Left renal pelvis (tissue), 4 donors: ENCODE measurements around the gene ENPP7. TPM values are rescaled to one million over a fixed set of nuclear protein-coding genes. Genes with fewer than 3 reads are reported as not detected.

Experiments
- DNase-seq, 4 donors: peaks; one replicate each; pipeline ENCODE4 v3.0.0-alpha.2; 2013; ENCODE audit warnings: low read depth in 4 of 4, low spot score in 3 of 4
- polyA plus RNA-seq, 4 donors: library from polyadenylated mRNA; unstranded; fragments of 120-200 nt; gene quantifications; one replicate each; pipeline ENCODE4 v1.2.1, GENCODE V29; 2013; ENCODE audit not compliant: insufficient read length in 4 of 4

The ENPP7 gene
- polyA plus RNA-seq, 4 donors, result 0.07 to 6.8 (median 3.1) TPM

DNA sequence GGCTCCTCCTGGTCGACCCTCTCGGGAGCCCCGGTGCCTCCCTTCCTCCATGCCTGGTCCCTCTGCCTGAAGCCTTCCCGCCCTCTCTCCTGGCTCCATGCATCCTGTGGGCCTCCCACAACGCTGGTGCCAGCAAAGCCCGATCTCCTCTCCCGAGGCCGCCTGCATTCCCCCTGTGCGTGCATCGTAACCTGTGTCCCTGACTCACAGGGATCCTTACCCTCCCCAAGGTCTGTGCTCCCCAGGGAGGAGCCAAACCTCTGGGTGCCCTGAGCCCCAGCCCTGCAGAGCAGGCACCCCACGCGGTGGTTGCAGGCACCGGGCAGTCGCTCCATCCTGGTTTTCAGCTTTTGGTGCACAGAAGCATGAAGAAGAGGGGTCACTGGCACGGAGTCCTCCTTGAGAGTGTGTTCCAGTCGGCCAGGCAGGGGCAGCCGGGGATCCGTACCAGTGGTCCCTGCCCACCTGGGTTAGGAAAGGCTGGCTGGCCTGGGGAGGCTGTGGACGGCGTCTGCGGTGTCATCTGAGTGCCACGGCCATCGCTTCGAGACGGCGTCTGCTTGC lies 1.8 kb upstream of the ENPP7 start:
- DNase-seq, result no peak

DNA sequence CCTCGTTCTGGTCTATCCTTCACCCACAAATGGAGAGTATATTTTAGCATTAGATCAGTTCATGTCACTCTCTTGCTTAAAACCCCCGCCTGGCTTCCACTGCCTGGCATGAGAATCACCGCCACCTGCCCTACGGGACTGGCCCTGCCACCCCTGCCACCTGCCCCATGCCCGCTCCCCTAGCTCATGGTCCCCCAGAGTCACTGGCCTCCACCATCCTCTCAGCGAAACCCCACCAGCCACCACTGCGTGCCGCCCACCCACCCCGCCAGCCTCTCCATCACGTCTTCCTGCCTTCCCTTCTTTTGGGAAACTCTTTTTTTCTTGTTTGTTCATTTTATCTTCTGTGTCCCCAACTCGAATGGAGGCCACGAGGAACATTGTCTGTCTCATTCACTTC lies 982 bp upstream of the ENPP7 start:
- no peak for DNase-seq

DNA sequence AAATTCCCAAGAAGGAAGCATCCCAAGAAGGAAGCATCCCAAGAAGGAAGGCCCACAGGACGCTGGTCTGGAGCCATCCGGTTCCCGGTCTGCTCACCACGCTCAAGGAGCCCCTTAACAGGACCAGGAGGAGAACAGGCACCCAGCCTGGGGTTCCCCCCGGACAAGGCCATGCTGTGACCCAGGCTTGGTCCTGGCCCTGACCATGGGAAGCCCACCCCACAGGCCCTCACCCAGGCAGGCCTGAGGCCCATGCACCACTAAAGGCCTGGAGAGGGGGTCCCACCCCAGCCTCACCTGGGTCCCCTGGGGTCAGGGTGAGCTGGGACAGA lies 340 bp upstream of the ENPP7 start:
- DNase-seq, result no peak

DNA sequence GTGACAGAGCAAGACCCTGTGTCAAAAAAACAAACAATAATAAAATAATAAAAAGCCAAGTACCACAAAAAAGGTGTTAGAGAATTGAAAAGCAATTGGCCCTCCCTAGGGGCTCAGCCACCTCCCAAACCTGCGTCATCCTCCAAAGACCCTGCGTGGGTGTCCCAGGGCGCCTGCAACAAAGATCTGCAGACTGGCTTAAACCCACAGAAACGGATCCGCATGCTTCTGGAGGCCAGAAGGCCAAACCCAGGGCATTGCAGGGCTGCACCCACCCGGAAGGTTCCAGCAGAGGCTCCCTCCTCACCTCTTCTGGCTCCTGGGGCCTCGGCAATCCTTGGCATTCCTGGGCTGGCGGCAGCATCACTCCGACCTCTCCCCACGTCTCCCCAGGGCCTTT lies 1.5 kb downstream of the ENPP7 start:
- DNase-seq, result no peak

DNA sequence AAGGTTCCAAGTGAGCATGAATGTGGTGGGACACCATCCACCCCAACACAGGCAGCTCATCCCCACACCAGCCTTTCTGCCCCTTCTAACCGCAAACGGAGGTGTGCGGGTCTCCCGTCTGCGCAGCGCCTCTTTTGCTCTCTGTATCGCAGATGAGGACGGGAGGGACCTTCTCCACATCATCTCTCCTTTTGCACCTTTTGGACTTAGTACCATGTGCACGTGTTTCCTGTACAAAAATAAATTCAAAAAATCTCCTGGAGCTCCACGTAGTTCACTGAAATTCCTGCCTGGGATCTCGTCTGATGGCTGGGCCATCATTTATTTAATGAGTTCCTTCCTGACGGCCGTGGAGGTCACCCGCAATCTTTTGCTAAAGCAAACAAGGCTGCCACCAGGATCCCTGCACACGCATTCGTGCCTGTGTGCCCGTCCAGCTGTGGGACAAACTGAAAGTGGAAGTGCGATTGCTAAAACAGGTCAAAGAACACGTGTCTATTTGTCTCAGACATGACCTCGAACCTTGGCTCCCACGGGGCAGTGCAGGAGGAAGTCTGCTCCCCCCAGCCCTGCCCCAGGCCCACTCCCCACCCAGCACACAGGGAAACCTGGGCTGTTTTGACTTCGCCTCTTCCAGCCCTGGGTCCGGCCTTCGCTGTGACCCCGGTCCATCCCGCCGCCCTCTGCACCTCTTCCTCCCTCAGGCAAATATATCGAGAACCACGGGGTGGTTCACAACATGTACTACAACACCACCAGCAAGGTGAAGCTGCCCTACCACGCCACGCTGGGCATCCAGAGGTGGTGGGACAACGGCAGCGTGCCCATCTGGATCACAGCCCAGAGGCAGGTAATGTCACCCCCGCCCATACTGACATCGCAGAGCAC lies 2.3 kb downstream of the ENPP7 start:
- no peak for DNase-seq

DNA sequence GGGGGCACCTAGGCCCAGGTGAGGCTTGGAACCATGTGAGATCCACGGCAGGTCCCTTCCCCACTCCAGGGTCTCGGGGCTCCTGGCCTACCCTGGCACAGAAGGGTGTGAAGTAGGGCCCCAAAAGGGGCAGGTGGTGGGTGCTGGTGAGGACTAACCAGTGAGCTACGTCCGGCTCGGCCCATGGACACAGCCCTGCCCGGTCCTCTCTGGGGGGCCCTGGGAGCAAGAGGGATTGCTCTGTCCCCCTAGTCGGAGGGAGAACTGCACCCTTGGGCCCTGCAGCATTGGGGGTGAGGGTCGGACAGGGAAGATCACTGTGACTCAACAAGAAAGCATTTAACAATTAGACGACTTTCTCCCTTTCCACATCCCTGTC lies 2.9 kb downstream of the ENPP7 start:
- DNase-seq, result no peak

DNA sequence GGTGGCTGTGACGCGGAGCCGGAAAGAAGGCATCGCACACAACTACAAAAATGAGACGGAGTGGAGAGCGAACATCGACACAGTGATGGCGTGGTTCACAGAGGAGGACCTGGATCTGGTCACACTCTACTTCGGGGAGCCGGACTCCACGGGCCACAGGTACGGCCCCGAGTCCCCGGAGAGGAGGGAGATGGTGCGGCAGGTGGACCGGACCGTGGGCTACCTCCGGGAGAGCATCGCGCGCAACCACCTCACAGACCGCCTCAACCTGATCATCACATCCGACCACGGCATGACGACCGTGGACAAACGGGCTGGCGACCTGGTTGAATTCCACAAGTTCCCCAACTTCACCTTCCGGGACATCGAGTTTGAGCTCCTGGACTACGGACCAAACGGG lies 4.4 kb downstream of the ENPP7 start:
- DNase-seq, result no peak

DNA sequence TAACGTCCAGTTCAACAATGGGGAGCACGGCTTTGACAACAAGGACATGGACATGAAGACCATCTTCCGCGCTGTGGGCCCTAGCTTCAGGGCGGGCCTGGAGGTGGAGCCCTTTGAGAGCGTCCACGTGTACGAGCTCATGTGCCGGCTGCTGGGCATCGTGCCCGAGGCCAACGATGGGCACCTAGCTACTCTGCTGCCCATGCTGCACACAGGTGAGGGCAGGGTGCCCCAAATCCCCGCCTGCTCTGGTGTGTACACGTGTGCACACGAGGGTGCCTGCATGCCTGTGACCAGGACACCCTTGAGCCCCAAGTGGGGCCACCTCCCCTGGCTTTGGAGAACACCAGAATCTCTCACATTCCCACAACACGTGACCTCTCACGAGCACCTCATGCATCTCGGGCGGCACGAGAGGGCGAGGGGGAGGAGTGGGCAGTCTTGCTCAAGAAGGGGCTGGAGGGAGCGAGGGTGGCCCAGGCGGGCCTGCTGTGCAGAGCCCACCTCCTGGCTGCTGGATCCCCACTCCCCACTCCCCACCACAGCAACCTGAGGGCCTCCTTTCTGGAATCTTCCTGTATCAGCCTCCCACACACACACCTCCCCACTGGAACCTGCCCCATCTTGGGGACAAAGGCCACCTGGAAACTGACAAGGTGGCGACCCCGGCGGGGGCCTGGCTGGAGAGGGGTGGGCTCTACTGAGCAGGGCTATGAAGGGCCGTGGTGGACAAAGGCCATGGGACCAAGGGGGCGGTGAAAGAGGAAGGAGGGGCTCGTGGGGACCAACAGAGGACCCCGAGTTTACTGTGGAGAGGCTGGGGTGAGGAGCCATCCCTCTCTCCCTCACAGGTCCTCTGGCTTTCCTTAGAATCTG lies 6.5 kb downstream of the ENPP7 start:
- DNase-seq, result no peak

DNA sequence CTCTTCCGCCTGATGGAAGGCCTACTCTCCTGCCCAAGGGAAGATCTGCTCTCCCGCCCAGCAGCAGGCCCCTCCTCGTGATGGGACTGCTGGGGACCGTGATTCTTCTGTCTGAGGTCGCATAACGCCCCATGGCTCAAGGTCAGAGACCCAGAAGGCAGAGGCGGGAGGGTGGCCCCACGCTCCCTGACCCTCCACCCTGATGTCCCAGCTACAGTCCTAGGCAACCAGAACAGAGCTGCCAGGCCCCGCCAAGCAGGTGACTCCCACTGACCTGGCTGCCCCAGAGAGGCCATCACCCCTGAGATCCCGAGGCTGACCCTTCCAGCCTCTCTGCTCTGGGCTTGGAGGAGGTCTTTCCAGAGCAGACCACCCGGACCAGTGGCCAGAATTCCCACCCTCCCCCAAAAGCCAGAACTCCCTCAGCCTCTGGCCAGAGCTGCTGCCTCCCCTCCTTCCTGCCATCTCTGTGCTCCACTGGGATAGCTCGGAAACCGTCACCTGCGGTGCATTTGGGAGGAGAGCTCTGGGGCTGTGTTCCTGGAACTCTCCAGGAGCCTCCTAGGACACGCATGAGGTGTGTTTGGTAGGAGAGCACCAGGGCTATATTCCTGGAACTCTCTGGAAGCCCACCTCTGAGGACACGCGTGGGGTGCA lies 7.3 kb downstream of the ENPP7 start:
- no peak for DNase-seq

DNA sequence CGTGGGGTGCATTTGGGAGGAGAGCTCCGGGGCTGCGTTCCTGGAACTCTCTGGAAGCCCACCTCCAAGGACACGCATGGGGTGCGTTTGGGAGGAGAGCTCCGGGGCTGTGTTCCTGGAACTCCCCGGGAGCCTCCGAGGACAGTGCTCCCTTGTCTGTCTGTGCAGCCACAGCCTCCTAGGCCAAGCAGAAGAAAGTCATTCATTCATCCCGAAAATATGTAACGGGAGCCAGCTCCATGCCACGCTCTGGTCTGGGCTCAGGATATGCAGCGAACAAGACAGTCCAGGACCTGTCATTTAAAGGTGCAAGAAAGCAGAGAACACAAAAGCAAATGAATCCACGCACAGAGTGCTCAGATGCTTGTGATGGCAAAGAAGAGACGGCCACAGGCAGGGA lies 7.9 kb downstream of the ENPP7 start:
- no peak for DNase-seq

DNA sequence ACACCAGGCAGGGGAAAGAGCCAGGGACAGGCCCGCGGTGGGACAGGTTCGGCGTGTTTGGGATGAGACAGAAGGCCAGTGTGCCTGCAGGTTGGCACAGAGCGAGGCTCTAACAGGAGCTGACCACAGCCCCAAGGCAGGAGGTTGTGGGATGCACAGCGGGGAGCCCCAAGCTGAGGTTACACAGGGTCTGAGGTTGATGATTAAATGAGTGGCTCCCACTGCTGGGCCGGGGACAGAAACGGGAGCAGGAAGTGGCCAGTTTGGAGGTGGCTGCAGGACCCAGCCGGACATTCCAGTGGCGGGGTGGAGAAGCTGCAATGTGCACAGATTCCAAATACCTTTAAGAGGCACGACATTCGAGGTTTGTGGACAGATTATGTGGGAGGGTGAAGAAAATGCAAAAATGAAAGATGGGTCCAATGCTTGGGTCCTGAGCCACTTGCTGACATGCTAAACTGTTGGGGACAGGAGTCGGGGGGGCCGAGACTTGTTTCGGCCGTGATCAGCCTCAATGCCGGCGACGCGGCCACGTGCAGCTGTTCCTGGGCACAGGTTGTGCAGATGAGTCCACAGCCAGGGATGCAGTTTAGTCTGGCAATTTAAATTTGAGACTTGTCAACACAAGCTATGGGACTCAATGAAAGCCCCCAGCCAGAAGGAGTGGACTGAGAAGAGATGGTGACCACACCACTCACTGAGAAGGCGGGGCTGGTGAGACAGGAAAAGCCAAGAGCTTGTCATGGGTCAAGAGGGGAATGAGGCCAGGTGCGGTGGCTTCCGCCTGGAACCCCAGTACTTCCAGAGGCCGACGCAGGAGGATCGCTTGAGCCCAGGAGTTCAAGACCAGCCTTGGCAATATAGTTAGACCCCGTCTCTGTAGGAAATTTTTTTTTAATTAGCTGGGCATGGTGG lies 8.7 kb downstream of the ENPP7 start:
- no peak for DNase-seq

DNA sequence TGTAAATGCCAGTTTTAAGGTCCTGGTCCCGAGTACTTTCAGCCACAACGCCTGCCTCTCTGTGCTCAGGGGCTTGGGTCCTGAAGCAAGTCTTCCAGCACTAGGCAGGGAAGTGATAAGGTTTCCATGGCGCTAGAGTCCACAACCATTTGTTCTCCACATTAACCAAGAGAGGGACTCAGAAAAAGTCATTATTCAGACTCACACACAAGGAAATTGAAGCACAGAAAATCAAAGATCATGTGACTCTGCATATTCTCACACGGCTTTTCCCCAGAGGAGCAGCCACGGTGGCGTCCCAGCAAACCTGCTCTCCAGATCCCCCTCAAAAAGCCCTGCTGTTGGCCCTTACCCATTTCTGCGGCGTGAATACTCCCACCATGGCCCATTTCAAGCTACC lies 9.7 kb downstream of the ENPP7 start:
- DNase-seq, result no peak

DNA sequence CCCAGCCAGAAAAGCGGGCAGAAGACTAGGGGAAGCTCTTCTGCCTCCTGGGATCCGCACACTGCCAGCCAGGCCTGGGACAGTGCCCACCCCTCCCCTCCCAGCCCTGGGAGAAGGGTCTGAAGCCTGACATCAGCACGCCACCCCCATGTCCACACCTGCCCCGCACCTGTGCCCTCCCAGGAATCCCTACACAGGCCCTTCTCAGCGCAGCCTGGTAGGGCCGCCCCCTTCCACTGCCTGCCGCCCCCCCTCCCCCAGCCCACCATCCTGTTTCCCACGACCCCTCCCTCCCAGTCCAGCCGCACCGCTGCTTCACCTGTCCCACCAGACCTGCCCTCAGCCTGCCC lies 10.6 kb downstream of the ENPP7 start:
- DNase-seq, result no peak

DNA sequence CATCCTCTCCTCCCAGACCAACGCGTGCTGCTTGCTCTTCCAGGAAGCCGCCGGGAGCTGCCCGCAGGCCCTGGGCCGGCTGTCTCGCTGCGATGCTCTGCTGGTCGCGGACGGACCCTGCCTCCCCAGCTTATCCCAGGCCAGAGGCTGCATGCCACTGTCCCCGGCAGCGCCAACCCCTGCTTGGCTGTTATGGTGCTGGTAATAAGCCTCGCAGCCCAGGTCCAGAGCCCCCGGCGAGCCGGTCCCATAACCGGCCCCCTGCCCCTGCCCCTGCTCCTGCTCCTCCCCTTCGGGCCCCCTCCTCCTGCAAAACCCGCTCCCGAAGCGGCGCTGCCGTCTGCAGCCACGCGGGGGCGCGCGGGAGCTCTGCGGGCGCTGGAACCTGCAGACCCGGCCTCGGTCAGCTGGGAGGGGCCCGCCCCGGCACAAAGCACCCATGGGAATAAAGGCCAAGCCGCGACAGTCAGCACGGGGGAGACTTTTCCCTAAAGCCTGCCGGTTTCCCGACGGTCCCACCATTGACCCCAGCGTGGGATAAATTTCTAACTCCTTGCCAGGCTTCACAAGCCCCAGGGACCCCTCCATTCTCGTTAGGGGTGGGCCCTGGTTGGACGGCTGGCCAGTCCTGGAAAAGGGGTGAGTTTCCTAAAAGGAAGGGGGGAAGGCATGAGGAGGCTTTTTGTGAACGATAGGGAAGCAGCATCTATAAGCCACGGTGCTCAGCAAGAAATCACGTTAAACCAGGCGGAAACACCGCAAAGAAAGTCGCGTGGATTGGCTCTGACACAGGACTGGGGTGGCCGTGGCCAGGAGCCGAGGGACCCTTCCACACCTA lies 11.2 kb downstream of the ENPP7 start:
- peak in 3 of 4 donors; percentile 60 to 62 (median 61) for DNase-seq

DNA sequence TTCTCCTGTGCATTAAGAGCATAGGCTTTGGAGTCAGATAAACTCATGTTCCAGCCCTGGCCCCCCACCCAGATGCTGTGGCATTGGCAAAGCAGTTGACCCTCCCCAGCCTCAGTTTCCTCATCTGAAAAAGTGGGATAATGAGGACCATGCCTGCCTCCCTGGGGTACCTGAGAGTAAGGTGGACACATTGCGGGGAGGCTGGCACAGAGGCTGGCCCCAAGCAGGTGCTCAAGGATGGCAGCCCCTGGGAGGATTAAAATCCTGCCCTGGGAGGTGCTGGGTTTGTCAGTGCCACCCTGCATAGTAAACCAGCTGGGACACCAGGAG lies 11.8 kb downstream of the ENPP7 start:
- DNase-seq, result no peak

DNA sequence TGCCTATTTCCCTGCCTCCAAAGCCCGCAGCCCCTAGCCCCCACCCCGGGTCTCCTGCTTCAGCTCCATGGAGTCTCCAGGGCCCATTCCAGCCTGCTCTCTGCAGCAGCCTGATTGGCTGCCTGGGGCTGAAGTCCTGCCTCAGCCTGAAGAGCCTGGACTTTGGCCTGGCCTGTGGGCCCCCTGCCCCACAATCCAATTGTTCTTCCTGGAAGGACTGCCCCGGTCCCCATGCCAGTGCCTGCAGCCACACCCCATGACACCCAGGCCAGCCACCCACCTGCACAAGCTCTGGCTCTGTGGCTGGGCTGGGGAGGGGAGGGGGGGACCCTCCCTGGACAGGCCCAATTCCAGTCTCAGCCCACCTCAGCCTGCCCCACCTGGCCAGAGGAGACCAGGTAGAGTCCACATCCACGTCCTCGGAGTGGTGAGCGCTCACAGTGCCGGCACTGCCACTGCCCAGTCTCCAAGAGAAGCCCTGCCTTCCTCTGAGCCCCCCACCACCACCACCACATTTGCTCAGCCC lies 12.3 kb downstream of the ENPP7 start:
- DNase-seq, result no peak

DNA sequence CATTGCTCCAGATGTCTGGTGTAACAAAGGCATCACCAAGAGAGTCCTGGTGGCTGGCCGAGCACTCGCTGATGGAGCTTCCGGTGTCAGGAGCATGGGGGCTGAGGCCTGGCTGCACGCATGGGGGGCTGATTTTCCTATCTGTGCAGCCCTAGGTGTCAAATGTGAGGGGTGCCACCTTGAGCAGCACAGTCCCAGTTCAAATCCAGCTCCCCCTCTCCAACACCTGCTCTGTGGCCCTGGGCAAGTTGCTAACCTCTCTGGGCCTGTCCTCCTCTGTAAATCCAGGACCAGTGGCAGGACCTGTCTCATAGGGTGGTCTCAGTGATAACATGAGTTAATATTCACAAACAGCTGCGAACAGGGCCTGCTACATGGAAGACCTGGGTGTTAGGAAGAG lies 12.9 kb downstream of the ENPP7 start:
- no peak for DNase-seq

DNA sequence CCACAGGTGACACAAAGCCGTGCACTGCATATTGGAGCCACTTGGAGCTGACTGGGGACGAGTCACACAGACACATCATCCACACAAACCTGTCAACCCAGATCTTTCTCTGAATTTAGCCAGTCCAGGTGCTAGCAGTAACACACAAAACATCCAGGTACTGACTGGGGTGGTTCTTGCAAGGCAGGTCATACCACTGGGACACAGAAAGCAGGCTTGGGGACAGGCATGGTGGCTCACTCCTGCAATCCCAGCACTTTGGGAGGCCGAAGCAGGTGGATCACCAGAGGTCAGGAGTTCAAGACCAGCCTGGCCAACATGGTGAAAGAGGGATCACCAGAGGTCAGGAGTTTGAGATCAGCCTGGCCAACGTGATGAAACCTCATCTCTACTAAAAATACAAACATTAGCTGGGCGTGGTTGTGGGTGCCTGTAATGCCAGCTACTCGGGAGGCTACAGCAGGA lies 14.9 kb downstream of the ENPP7 start:
- no peak for DNase-seq

DNA sequence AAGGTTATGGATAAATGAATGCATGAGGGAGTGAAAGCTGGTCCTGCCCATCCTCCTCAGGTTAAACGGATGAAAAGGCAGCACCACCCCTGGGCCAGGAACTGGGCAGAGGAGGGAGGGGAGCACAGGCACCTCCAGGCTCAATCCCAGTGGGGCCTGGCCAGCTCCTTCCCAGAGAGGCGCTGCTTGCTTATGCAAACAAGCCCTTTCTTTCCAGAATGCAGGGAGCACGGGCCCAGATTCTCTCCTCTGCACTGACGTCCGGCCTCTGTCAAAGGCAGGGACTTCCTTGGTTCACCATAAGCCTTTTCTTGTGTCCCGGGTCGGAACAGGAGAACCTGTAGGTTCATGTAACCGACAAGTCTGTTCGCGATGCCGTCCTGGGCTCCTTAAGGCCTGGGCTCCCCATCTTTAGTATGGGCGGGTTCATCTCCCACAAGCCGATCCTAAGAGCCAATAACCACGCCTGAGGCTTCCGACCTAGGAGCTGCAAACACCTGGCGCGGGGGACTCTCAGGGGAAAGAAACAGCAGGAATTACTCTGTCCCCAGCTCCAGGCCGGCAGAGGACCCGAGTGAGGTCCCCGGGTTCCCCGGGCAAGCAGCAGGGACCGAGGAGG lies 16.3 kb downstream of the ENPP7 start:
- DNase-seq, result no peak
